Stomach (tissue), 9 donors: Measurements from ENCODE around the gene OR5A1. TPM values are rescaled to one million over a fixed set of nuclear protein-coding genes. Genes with fewer than 3 reads are reported as not detected.

Source experiments
- DNase-seq, 2 donors: peaks; one replicate each; pipeline versions ENCODE4 v3.0.0 to v3.0.0-alpha.2; 2013 to 2019
- H3K27ac ChIP-seq, 5 donors: fragments of 200-600 bp in 4 of 5; sonication (generic) in 4 of 5; one replicate each; pipeline ENCODE4 v1.5.1; 2013 to 2019; ENCODE audit warnings: mild to moderate bottlenecking in 1 of 5, moderate library complexity in 1 of 5
- H3K27me3 ChIP-seq, 3 donors: fragments of 200-600 bp; sonication (generic); one replicate each; pipeline ENCODE4 v1.5.1; 2017 to 2019; ENCODE audit warnings: mixed run types in 1 of 3
- H3K36me3 ChIP-seq, 4 donors: fragments of 200-600 bp; sonication (generic); 1 replicate in 3 of 4; 2 replicates in 1 of 4; pipeline ENCODE4 v1.5.1; 2016 to 2019
- H3K4me1 ChIP-seq, 4 donors: fragments of 200-600 bp; sonication (generic); one replicate each; pipeline ENCODE4 v1.5.1; 2016 to 2019
- H3K4me3 ChIP-seq, 4 donors: fragments of 200-600 bp; sonication (generic) in 3 of 4; one replicate each; pipeline ENCODE4 v1.5.1; 2016 to 2019; ENCODE audit warnings: mild to moderate bottlenecking in 1 of 4
- H3K9me3 ChIP-seq, 4 donors: fragments of 200-600 bp; sonication (generic); one replicate each; pipeline ENCODE4 v1.5.1; 2016 to 2019
- CTCF ChIP-seq, 7 experiments: fragments of 450-650 bp in 4 of 7; fragments of 200-600 bp in 3 of 7; sonication (generic) in 3 of 7; IDR thresholded peaks; one replicate each; pipeline ENCODE4 v1.5.1; 2016 to 2019; ENCODE audit warnings: antibody characterized with exemption in 7 of 7, control low read depth in 2 of 7, mild to moderate bottlenecking in 1 of 7
- EP300 ChIP-seq: sonication (generic); formaldehyde crosslinking; IDR thresholded peaks from one replicate; pipeline ENCODE4 v1.6.1; 2017; ENCODE audit warnings: antibody characterized with exemption
- POLR2A ChIP-seq, 4 donors: fragments of 450-650 bp; IDR thresholded peaks; one replicate each; pipeline ENCODE4 v1.6.1; 2016; ENCODE audit warnings: antibody characterized with exemption in 4 of 4, control low read depth in 2 of 4, mild to moderate bottlenecking in 1 of 4, moderate library complexity in 1 of 4
- POLR2AphosphoS5 ChIP-seq, 3 donors: sonication (generic); formaldehyde crosslinking; IDR thresholded peaks; one replicate each; pipeline ENCODE4 v1.6.1; 2016; ENCODE audit warnings: antibody characterized with exemption in 3 of 3
- WGBS, 5 donors: extraction: QIAGEN DNeasy Blood & Tissue Kit in 3 of 5; methylation state at CpG; one replicate each; pipeline versions ENCODE4 v1.1.5 to v1.1.7; 2013 to 2018; 5-methylcytosine and 5-hydroxymethylcytosine counted together
- intact Hi-C: fragments of 100-400 bp; cut with DNase I; formaldehyde crosslinking; loops from one replicate; pipeline ENCODE4 v1.15.1; 2023; ENCODE audit warnings: low total_unique reads
- polyA plus RNA-seq, 3 donors: library from polyadenylated mRNA; stranded (reverse); fragments of 200-250 nt; gene quantifications; one replicate each; pipeline ENCODE4 v1.2.3, GENCODE V29; 2013
- total RNA-seq, 5 donors: library from RNA; depleted of rRNA; stranded (reverse); fragments of >200 nt; gene quantifications; one replicate each; pipeline versions ENCODE4 v1.1.0 to v1.2.3, GENCODE V29; 2014 to 2016
- donor health status: healthy with polysubstance abuse.
- donor health status: Bipolar disorder and iron deficiency.
- donor health status: healthy.

The OR5A1 gene
- total and polyA plus RNA-seq, 8 donors = not detected

GRCh38 chr11:59448484-59448883, 12.2 kb downstream of the OR5A1 start:
- H3K36me3 ChIP-seq = no peaks in the 10 kb centered on the region
- H3K4me1 ChIP-seq = no peaks in the 10 kb centered on the region
- DNase-seq = no peak
- no peaks in the 10 kb centered on the region for H3K27me3 ChIP-seq
- no peak overlapping the region for H3K27ac ChIP-seq
- no peak for TF ChIP-seq CTCF (IDR thresholded peaks at IDR 0.05)
- TF ChIP-seq POLR2A (IDR thresholded peaks at IDR 0.05) = no peak
- TF ChIP-seq EP300 = no peak
- no peak for TF ChIP-seq POLR2AphosphoS5 (IDR thresholded peaks at IDR 0.05)
- intact Hi-C loops = no loop called here
- 72 to 87% (median 84%) methylated on average over 2 of the region's 2 CpGs for WGBS, 5 donors
- no peak overlapping the region for H3K4me3 ChIP-seq
- peaks cover 0 to 12% (median 9%) of the 10 kb centered on the region in 4 donors for H3K9me3 ChIP-seq

GRCh38 chr11:59456661-59457060, 20.4 kb downstream of the OR5A1 start, which contains the start of gene OR4D6:
Gene OR4D6 (plus strand): TSS chr11:59456961. CDS start chr11:59456961, 0 bp downstream.
- WGBS, 5 donors = 74 to 98% (median 92%) methylated on average over 2 of the region's 2 CpGs
- no peak within 1 kb of the TSS for H3K27ac ChIP-seq

GRCh38 chr11:59459916-59460315, 23.6 kb downstream of the OR5A1 start:
- WGBS, 5 donors = 63 to 93% (median 74%) methylated on average over 3 of the region's 3 CpGs
- DNase-seq = no peak
- H3K4me3 ChIP-seq = no peak overlapping the region
- no peaks in the 10 kb centered on the region for H3K9me3 ChIP-seq
- intact Hi-C loops = no loop called here
- H3K27me3 ChIP-seq = no peaks in the 10 kb centered on the region
- no peaks in the 10 kb centered on the region for H3K4me1 ChIP-seq
- no peak overlapping the region for H3K27ac ChIP-seq
- no peaks in the 10 kb centered on the region for H3K36me3 ChIP-seq
- TF ChIP-seq POLR2AphosphoS5 (IDR thresholded peaks at IDR 0.05) (no peak), EP300 (no peak), CTCF (IDR thresholded peaks at IDR 0.05) (no peak), POLR2A (IDR thresholded peaks at IDR 0.05) (no peak)

More at GRCh38 chr11:59456661-59457060, 20.4 kb downstream of the OR5A1 start, which contains the start of gene OR4D6:
- Histone ChIP-seq H3K4me3 (no peak within 1 kb of the TSS), H3K9me3 (no peaks in the 10 kb centered on the region), H3K36me3 (no peaks in the 10 kb centered on the region), H3K27me3 (no peaks in the 10 kb centered on the region), H3K4me1 (no peaks in the 10 kb centered on the region)
- intact Hi-C loops = no loop called here
- DNase-seq = no peak
- TF ChIP-seq EP300 (no peak), POLR2A (IDR thresholded peaks at IDR 0.05) (no peak), POLR2AphosphoS5 (IDR thresholded peaks at IDR 0.05) (no peak), CTCF (IDR thresholded peaks at IDR 0.05) (no peak)

- H3K4me1 ChIP-seq = no peaks in the 10 kb centered on the region
- no peak overlapping the region for H3K27ac ChIP-seq
- H3K9me3 ChIP-seq = no peaks in the 10 kb centered on the region
- intact Hi-C loops = no loop called here
- 36 to 44% (median 41%) methylated on average over 5 of the region's 5 CpGs for WGBS, 5 donors
- TF ChIP-seq POLR2A (IDR thresholded peaks at IDR 0.05) = no peak
- no peak for TF ChIP-seq POLR2AphosphoS5 (IDR thresholded peaks at IDR 0.05)
- TF ChIP-seq EP300 = no peak
- TF ChIP-seq CTCF (IDR thresholded peaks at IDR 0.05) = no peak
- H3K4me3 ChIP-seq = no peak overlapping the region
- H3K27me3 ChIP-seq = no peaks in the 10 kb centered on the region
- peak in 1 of 2 donors; percentile 47 for DNase-seq
- H3K36me3 ChIP-seq = no peaks in the 10 kb centered on the region
These were observed 26.9 kb downstream of the OR5A1 start for GRCh38 chr11:59463190-59463641.
